Stomach smooth muscle (tissue), 2 donors: ENCODE measurements around the gene CRYGS.
A peak's percentile ranks its signal among the peaks of the same experiment; 100 is the strongest.
"Not testable (repeated sequence)": the region's sequence is repeated elsewhere in the genome, so short reads cannot be mapped to it uniquely, and the experiment has no call there.

Source experiments
- H3K27ac ChIP-seq: one replicate; pipeline ENCODE4 v1.7.0; 2013; ENCODE audit warnings: mild to moderate bottlenecking, low read length, inconsistent platforms
- H3K27me3 ChIP-seq, 2 donors: one replicate each; pipeline ENCODE4 v1.7.0; 2013; ENCODE audit warnings: low read length in 2 of 2; ENCODE audit not compliant: insufficient read depth in 2 of 2, control insufficient read depth in 1 of 2
- H3K36me3 ChIP-seq, 2 donors: one replicate each; pipeline ENCODE4 v1.7.0; 2013; ENCODE audit warnings: low read length in 2 of 2; ENCODE audit not compliant: control insufficient read depth in 2 of 2, insufficient read depth in 2 of 2
- H3K4me1 ChIP-seq: one replicate; pipeline ENCODE4 v1.7.0; 2013; ENCODE audit warnings: low read length; ENCODE audit not compliant: control insufficient read depth, insufficient read depth
- H3K4me3 ChIP-seq, 2 donors: one replicate each; pipeline ENCODE4 v1.7.0; 2013; ENCODE audit warnings: low read length in 2 of 2
- H3K9ac ChIP-seq, 2 donors: one replicate each; pipeline ENCODE4 v1.7.0; 2013; ENCODE audit warnings: low read length in 2 of 2, mild to moderate bottlenecking in 1 of 2
- H3K9me3 ChIP-seq, 2 donors: one replicate each; pipeline ENCODE4 v1.7.0; 2013; ENCODE audit warnings: low read length in 2 of 2; ENCODE audit not compliant: control insufficient read depth in 2 of 2
- donor health status: healthy.
- donor health status: Pancreatic carcinoma.

CRYGS gene

DNA sequence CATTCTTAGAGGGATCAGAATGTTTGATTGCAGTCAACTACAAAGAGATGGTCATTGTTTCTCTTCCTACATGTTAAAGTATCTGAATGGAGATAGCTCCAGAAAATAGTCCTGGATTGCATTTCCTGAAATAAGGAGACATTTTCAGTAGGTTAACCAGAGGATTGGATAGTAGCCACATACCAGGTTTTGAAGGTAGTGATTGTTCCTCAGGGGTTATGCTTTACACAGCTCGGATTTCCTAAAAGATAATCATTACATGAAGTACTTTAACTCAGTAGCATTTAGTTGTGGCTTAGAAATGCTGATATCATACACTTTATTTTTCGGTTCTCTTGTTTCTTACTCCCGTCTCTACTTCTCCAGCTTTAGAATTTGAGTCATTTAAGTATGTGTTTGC lies 36.6 kb upstream of the CRYGS start:
- Histone ChIP-seq H3K27ac (no peak overlapping the region), H3K9me3 (no peaks in the 10 kb centered on the region), H3K27me3 (no peaks in the 10 kb centered on the region), H3K36me3 (peaks cover 41 to 55% of the 10 kb centered on the region in 2 donors), H3K9ac (no peak overlapping the region), H3K4me1 (no peaks in the 10 kb centered on the region), H3K4me3 (no peak overlapping the region)

DNA sequence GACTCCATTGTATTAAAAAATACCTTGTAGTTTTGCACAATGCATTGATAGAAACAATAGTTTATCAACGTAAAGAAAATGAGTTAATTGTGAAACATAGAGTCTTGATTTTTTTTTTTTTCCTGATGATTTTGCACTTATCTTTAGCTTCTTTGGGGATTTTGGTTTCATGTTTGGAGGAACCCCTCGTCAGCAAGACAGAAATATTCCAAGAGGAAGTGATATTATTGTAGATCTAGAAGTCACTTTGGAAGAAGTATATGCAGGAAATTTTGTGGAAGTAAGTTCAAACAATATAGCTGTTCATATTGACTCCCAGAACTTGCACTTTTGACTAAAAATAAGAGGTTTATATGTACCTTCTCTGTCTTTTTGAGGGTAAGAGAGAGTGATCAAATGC lies 33.3 kb upstream of the CRYGS start:
- H3K9ac ChIP-seq = no peak overlapping the region
- H3K27me3 ChIP-seq = no peaks in the 10 kb centered on the region
- peaks cover 24 to 36% of the 10 kb centered on the region in 2 donors for H3K36me3 ChIP-seq
- no peaks in the 10 kb centered on the region for H3K4me1 ChIP-seq
- H3K9me3 ChIP-seq = no peaks in the 10 kb centered on the region
- H3K27ac ChIP-seq = no peak overlapping the region
- H3K4me3 ChIP-seq = no peak overlapping the region

DNA sequence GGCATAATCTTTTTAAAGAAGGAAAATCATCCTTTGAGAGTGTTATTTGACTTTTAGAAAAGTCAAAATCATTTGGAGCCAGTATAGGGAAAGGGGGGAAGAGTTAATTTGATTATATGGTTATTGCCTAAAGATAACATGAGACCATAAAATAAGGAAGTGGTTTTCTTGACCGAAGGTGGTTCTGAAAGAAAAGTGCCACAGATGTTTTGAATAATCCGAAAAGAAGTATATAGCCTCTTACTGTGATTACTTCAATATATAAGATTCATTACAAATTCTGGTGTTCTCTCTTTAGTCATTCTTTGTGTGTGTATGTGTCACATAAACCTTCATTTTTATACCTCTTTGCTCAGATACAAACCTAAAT lies 27.4 kb upstream of the CRYGS start:
- Histone ChIP-seq H3K4me1 (peaks cover 27% of the 10 kb centered on the region), H3K9ac (peak overlapping the region in 1 of 2 donors; percentile 88), H3K27ac (no peak overlapping the region), H3K9me3 (no peaks in the 10 kb centered on the region), H3K27me3 (no peaks in the 10 kb centered on the region), H3K4me3 (peak overlapping the region; percentile 93 to 96), H3K36me3 (peaks cover 11 to 14% of the 10 kb centered on the region in 2 donors)

DNA sequence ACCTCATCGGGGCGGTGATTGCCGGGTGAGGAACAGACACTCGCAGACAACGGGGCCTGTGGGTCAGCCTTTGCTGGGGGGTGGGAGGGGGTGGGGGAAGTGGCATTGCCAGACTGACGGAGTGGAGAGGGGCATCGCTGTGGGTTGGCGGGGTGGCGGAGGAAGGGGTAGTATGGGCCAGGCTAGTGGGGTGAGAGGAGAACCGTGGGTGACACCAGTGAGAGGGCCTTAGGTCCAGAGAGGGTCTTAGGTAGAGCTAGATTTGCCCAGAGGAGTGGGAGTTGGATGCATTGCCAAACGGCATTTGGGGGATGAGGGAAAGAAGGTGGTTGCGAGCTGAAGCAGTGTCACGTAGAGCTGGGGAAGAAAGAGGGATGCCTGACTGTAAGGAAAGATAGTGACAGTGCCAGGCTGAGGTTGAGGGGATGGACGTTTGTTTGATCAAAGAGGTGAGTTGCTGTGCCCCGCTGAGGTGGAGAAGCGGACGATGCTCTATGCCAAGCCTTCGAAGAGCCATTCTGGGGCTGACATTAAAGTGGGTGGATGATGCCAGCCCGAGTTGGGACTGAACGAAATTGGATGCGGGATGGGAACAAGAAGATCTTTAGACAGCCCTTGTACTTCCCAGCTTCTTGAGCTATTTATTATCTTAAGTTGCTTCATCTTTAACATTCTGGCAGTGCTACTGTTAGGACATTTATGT lies 26.9 kb upstream of the CRYGS start:
- Histone ChIP-seq H3K9ac (peak overlapping the region; percentile 88 to 92), H3K4me1 (peaks cover 30% of the 10 kb centered on the region), H3K4me3 (peak overlapping the region; percentile 93 to 96), H3K9me3 (no peaks in the 10 kb centered on the region), H3K27ac (peak overlapping the region; percentile 92), H3K36me3 (peaks cover 7 to 12% of the 10 kb centered on the region in 2 donors), H3K27me3 (no peaks in the 10 kb centered on the region)

DNA sequence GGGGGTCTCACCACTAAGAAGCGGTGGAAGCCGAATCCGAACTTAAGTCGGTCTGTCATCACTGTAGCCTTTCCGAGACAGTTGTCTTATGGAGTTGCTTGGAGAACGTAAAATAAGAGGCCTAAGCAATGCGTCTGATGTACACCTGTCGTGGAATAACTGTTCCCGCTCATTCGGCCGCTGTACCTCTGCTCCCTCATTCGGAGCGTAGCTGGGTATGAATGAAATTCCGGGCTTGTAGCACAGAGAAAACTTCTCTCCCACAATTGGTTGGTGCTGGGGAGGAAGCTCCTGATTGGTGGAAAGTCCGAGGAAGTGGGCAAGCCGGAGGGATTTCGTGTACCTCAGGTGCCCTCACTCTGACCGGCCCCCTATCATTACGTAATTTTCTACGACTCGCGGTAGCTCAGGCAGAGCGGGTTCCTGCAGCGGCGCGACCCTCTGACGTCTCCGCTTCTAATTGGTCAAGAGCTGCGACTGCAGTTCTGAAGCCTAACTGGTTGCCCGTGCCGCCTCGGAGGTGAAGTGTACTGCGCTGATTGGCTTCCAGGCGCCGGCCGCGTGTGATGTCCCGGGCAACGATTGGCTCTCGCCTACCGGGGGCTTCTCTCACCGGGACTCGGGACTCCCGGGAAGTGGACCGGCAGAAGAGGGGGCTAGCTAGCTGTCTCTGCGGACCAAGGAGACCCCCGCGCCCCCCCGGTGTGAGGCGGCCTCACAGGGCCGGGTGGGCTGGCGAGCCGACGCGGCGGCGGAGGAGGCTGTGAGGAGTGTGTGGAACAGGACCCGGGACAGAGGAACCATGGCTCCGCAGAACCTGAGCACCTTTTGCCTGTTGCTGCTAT lies 26.1 kb upstream of the CRYGS start, which contains the start of gene DNAJB11:
Gene DNAJB11 (plus strand): TSS at position 625 of the 845 bp plus-strand sequence. CDS start 178 bp downstream, at position 803.
- no peaks in the 10 kb centered on the region for H3K9me3 ChIP-seq
- peaks cover under 1 to 6% of the 10 kb centered on the region in 2 donors for H3K36me3 ChIP-seq
- peaks cover 31% of the 10 kb centered on the region for H3K4me1 ChIP-seq
- peak within 1 kb of the TSS; percentile 88 to 92 for H3K9ac ChIP-seq
- no peaks in the 10 kb centered on the region for H3K27me3 ChIP-seq
- peak within 1 kb of the TSS; percentile 93 to 96 for H3K4me3 ChIP-seq
- H3K27ac ChIP-seq = peak within 1 kb of the TSS; percentile 92

DNA sequence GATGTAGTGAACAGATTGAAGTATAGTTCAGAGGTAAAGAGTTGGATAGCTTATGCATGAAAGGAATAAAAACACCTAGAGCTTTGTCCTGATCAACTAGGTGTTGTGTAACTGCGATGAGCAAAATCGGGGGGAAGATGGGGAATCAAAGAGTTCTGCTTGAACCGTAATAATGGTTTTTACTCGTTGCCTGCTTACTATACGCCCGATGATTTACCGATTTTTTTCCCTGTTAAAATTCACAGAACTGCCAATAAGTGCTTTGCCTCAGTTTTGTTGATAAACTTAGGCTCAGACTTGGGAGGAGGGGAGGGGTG lies 25.6 kb upstream of the CRYGS start:
- Histone ChIP-seq H3K9ac (peak overlapping the region; percentile 63 to 80), H3K9me3 (no peaks in the 10 kb centered on the region), H3K4me3 (peak overlapping the region; percentile 85 to 96), H3K36me3 (peaks cover 0 to 4% of the 10 kb centered on the region in 2 donors), H3K27ac (peak overlapping the region; percentile 76), H3K27me3 (no peaks in the 10 kb centered on the region), H3K4me1 (peaks cover 31% of the 10 kb centered on the region)

DNA sequence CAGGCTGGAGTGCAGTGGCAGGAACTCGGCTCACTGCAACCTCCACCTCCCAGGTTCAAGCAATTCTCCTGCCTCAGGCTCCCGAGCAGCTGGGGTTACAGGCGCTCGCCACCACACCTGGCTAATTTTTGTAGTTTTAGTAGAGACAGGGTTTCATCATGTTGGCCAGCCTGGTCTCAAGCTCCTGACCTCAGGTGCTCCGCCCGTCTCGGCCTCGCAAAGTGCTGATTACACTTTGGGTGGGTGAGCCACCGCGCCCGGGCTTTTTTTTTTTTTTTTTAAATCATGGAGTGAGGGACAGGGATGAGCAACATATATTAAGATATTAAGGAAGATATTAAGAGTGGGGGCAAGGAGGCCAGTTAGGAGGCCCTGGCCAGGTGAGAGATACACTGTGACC lies 25.2 kb upstream of the CRYGS start:
- not testable (repeated sequence) for H3K36me3 ChIP-seq, H3K9ac ChIP-seq, H3K27me3 ChIP-seq, H3K9me3 ChIP-seq
- Histone ChIP-seq H3K27ac (peak overlapping the region; percentile 76), H3K4me1 (peaks cover 31% of the 10 kb centered on the region), H3K4me3 (peak overlapping the region in 1 of 2 donors; percentile 96)

DNA sequence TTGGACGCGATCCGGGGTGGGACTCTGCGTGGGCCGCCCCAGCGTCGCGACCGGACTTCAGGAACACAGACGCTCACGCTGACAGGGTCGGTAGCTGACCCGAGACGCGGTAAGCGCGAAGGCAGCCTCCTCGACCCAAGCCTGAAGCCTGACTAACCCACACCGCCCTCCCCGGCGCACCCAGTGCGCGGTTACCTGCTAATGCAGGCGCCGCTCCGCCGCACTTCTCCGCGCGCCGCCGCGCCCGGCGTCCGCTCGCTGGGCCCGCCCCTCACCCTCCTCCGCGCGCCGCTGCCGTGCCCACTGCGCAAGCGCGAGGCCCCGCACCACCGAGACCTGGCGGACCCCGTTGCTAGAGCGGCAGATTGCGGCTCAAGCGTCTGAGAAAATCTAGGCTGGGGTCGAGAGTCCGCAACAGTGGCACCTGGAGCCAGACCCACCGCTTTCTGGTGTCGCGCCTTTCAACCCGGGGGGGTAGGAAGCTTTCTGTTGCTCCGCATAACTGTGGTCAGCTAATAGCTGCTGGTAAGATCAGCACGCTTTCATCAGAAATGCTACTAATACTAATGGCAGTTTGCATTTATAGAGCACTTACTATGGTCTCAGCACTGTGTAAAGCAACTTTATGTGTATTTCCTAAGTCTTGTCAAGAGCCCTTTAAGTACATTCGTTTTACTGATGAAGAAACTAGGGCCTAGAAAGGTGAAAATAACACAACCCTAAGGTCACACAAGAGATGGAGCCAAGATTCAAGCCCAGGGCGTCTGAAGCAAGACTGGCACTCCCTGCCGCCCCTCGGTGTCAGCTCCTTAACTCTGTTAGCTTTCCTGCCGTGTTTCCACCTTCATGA lies 23.1 kb upstream of the CRYGS start, which contains the start of gene TBCCD1:
Gene TBCCD1 (minus strand): TSS at position 268 of the 850 bp plus-strand sequence. CDS start 3,010 bp downstream, outside the sequence.
- no peaks in the 10 kb centered on the region for H3K27me3 ChIP-seq
- H3K9me3 ChIP-seq = no peaks in the 10 kb centered on the region
- no peaks in the 10 kb centered on the region for H3K36me3 ChIP-seq
- H3K27ac ChIP-seq = peak within 1 kb of the TSS; percentile 80
- H3K4me3 ChIP-seq = peak within 1 kb of the TSS; percentile 92 to 97
- H3K4me1 ChIP-seq = peaks cover 31% of the 10 kb centered on the region
- peak within 1 kb of the TSS; percentile 88 to 96 for H3K9ac ChIP-seq

DNA sequence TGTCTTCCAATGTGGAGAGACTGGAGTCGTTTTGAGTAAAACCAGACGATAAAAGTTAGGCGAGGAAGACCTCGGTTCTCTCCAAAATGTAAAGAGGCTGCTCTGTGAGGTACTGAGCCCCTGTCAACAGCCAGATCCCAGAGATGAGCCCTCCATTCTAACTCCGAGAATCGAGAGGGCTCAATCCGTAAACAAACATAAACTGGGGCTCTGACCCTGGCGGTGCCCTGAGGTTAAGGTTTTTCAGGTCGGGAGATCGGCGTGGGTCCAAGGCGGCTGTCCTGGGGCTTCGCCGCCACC lies 22.5 kb upstream of the CRYGS start:
- peak overlapping the region; percentile 88 to 96 for H3K9ac ChIP-seq
- H3K4me1 ChIP-seq = peaks cover 29% of the 10 kb centered on the region
- H3K27me3 ChIP-seq = no peaks in the 10 kb centered on the region
- no peaks in the 10 kb centered on the region for H3K9me3 ChIP-seq
- H3K4me3 ChIP-seq = peak overlapping the region; percentile 92 to 97
- H3K36me3 ChIP-seq = no peaks in the 10 kb centered on the region
- H3K27ac ChIP-seq = peak overlapping the region; percentile 80

DNA sequence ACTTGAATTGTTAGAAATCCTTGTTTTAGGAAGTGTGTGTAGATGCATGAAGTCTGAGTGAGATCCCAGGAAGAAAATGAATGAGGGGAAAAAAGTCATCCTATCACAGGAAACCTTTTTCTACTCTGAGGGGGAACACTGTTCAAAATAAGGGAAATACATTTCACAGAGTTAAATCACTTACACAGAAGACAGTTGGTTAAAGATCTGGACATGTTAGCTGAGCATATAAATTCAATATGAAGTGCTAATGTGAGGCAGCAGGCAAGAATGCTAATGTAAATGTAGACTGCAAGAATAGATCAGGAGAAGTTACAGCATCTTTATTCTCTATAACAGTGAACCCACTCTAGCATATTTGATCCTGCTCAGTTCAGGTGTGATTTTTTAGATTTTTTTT lies 20.4 kb upstream of the CRYGS start:
- peaks cover 18% of the 10 kb centered on the region for H3K4me1 ChIP-seq
- no peaks in the 10 kb centered on the region for H3K36me3 ChIP-seq
- no peaks in the 10 kb centered on the region for H3K9me3 ChIP-seq
- no peak overlapping the region for H3K27ac ChIP-seq
- H3K9ac ChIP-seq = no peak overlapping the region
- H3K4me3 ChIP-seq = no peak overlapping the region
- H3K27me3 ChIP-seq = no peaks in the 10 kb centered on the region
